HEK293 (cell line): Measurements from ENCODE around the gene BTBD6.
A peak's percentile ranks its signal among the peaks of the same experiment; 100 is the strongest.
"Not testable (repeated sequence)": the region's sequence is repeated elsewhere in the genome, so short reads cannot be mapped to it uniquely, and the experiment has no call there.

ENCODE experiments used
- CTCF ChIA-PET: fragments of 350-600 bp; formaldehyde crosslinking; extraction: SDS; loops from one replicate; lab custom pipeline; 2021; ENCODE audit warnings: antibody characterized with exemption; lab: Yijun Ruan, JAX
- POLR2A ChIA-PET: fragments of 300-600 bp; formaldehyde crosslinking; extraction: SDS; loops from one replicate; lab custom pipeline; 2020; ENCODE audit warnings: antibody characterized with exemption, inconsistent platforms; lab: Yijun Ruan, JAX
- H3K27ac ChIP-seq: fragments of 200-500 bp; sonication (Bioruptor generic); 2 replicates; pipeline ENCODE4 v1.5.1; 2014; ENCODE audit warnings: low read depth, low read length, control low read depth, inconsistent platforms; ENCODE audit errors: extremely low read depth
- H3K36me3 ChIP-seq, 2 experiments: fragments of 200-500 bp in 1 of 2; sonication (Bioruptor generic) in 1 of 2; 1 replicate in 1 of 2; 2 replicates in 1 of 2; pipeline ENCODE4 v1.5.1; 2014 to 2017; ENCODE audit warnings: inconsistent platforms in 2 of 2, low read length in 2 of 2; ENCODE audit not compliant: control insufficient read depth in 2 of 2, insufficient read depth in 1 of 2
- H3K4me1 ChIP-seq: fragments of 200-500 bp; sonication (Bioruptor generic); 2 replicates; pipeline ENCODE4 v1.5.1; 2014; ENCODE audit warnings: mild to moderate bottlenecking, low read length, inconsistent platforms; ENCODE audit not compliant: control insufficient read depth, insufficient read depth
- H3K4me3 ChIP-seq: 2 replicates; pipeline ENCODE4 v1.5.1; 2011; ENCODE audit warnings: low read depth, mild to moderate bottlenecking, control low read depth, low read length, moderate library complexity
- H3K9me3 ChIP-seq: fragments of 200-500 bp; sonication (Bioruptor generic); 2 replicates; pipeline ENCODE4 v1.5.1; 2014; ENCODE audit warnings: low read depth, low read length, inconsistent platforms; ENCODE audit not compliant: control insufficient read depth, insufficient read depth
- FEZF1 ChIP-seq: fragments of 450-650 bp; formaldehyde crosslinking; IDR thresholded peaks from 2 replicates; pipeline ENCODE4 v1.5.1; 2016; ENCODE audit warnings: missing biosample characterization, missing genetic modification characterization
- KLF7 ChIP-seq: fragments of 450-650 bp; formaldehyde crosslinking; IDR thresholded peaks from 2 replicates; pipeline ENCODE4 v1.5.1; 2016; ENCODE audit warnings: missing biosample characterization, missing genetic modification characterization, borderline replicate concordance
- REPIN1 ChIP-seq: fragments of 450-650 bp; formaldehyde crosslinking; IDR thresholded peaks from 2 replicates; pipeline ENCODE4 v1.5.1; 2017; ENCODE audit warnings: missing biosample characterization, missing genetic modification characterization, low read depth
- ZBTB20 ChIP-seq: fragments of 450-650 bp; formaldehyde crosslinking; IDR thresholded peaks from 2 replicates; pipeline ENCODE4 v1.5.1; 2016; ENCODE audit warnings: missing biosample characterization, missing genetic modification characterization
- ZNF112 ChIP-seq: fragments of 450-650 bp; formaldehyde crosslinking; IDR thresholded peaks from 2 replicates; pipeline ENCODE4 v1.5.0; 2017; ENCODE audit warnings: missing biosample characterization, missing genetic modification characterization
- ZNF146 ChIP-seq: fragments of 450-650 bp; formaldehyde crosslinking; IDR thresholded peaks from 2 replicates; pipeline ENCODE4 v1.5.1; 2016; ENCODE audit warnings: missing biosample characterization, missing genetic modification characterization
- ZNF266 ChIP-seq: fragments of 450-650 bp; formaldehyde crosslinking; IDR thresholded peaks from 2 replicates; pipeline ENCODE4 v1.5.1; 2016; ENCODE audit warnings: missing biosample characterization, missing genetic modification characterization, low read depth
- ZNF404 ChIP-seq: fragments of 450-650 bp; formaldehyde crosslinking; IDR thresholded peaks from 2 replicates; pipeline ENCODE4 v1.5.1; 2017; ENCODE audit warnings: missing biosample characterization, missing genetic modification characterization
- ZNF548 ChIP-seq: fragments of 450-650 bp; formaldehyde crosslinking; IDR thresholded peaks from 2 replicates; pipeline ENCODE4 v1.5.1; 2016; ENCODE audit warnings: missing biosample characterization, missing genetic modification characterization
- ZNF677 ChIP-seq: fragments of 450-650 bp; IDR thresholded peaks from 2 replicates; pipeline ENCODE4 v1.5.0; 2018; ENCODE audit warnings: missing biosample characterization, mild to moderate bottlenecking, missing genetic modification characterization, moderate library complexity
- ZNF692 ChIP-seq: fragments of 450-650 bp; formaldehyde crosslinking; IDR thresholded peaks from 2 replicates; pipeline ENCODE4 v1.5.1; 2016; ENCODE audit warnings: missing biosample characterization, missing genetic modification characterization
- ZNF707 ChIP-seq: fragments of 450-650 bp; formaldehyde crosslinking; IDR thresholded peaks from 2 replicates; pipeline ENCODE4 v1.5.1; 2016; ENCODE audit warnings: missing biosample characterization, missing genetic modification characterization
- ZNF76 ChIP-seq: fragments of 450-650 bp; formaldehyde crosslinking; IDR thresholded peaks from 2 replicates; pipeline ENCODE4; 2016; ENCODE audit warnings: low read depth, missing biosample characterization, missing genetic modification characterization, borderline replicate concordance
- ZNF792 ChIP-seq: fragments of 450-650 bp; formaldehyde crosslinking; IDR thresholded peaks from 2 replicates; pipeline ENCODE4 v1.5.1; 2016; ENCODE audit warnings: missing biosample characterization, missing genetic modification characterization
- TF ChIP-seq, protein P1 (sequence below): fragments of 450-650 bp; formaldehyde crosslinking; IDR thresholded peaks from 2 replicates; pipeline ENCODE4 v1.5.1; 2017; ENCODE audit warnings: missing biosample characterization, missing genetic modification characterization
- TF ChIP-seq, protein P2 (sequence below): fragments of 450-650 bp; formaldehyde crosslinking; IDR thresholded peaks from 2 replicates; pipeline ENCODE4 v1.5.1; 2016; ENCODE audit warnings: missing biosample characterization, missing genetic modification characterization, borderline replicate concordance
- TF ChIP-seq, protein P3 (sequence below): fragments of 450-650 bp; formaldehyde crosslinking; IDR thresholded peaks from 2 replicates; pipeline ENCODE4; 2016; ENCODE audit warnings: missing biosample characterization, missing genetic modification characterization
- TF ChIP-seq, protein P4 (sequence below): fragments of 450-650 bp; formaldehyde crosslinking; IDR thresholded peaks from 2 replicates; pipeline ENCODE4 v1.5.1; 2016; ENCODE audit warnings: missing biosample characterization, missing genetic modification characterization

The BTBD6 gene

GRCh38 chr14:105277448-105277847 lies 29.1 kb downstream of the BTBD6 start:
- H3K9me3 ChIP-seq, H3K27ac ChIP-seq, POLR2A ChIA-PET, H3K4me3 ChIP-seq, H3K4me1 ChIP-seq: not testable (repeated sequence)
- H3K36me3 ChIP-seq: peaks cover 0 to 12% of the 10 kb centered on the region in 2 experiments; a peak in 2 of 3 replicates
- CTCF ChIA-PET: interaction anchor here (0.9 to 1.2 kb wide), 2 partner anchors 31 to 54 kb away, joined by 3 to 6 read pairs; no protein-coding TSS in a partner anchor

DNA sequence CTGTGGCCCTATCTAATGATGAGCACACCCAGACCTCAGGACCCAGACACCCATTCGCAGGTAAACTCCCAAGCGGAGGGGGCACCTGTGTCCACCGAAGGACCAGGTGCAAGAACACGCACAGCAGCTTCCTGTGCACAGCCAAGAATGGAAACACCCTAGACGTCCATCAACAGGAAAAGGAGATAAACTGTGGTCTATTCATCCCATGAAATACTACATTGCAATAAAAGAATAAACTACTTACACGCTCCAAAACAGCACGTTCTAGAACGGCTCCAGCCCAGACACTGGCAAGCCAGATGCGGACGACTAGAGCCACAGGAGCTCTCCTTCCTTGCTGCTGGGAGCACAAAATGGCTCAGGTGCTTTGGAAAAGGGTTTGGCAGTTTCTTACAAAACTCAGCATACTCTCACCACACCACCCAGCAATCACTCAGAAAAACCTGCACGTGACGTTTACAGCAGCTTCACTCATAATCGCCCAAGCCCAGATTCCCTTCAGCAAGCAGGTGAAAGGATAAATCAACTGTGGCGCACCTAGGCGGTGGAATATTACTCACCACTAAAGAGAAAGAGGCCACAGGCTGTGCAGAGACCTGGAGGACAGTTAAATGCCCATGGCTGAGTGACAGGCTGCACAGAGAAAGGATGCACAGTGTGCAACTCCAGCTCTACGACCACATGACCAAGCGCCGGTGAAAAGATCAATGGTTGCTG lies 31.5 kb downstream of the BTBD6 start:
- TF ChIP-seq ZBTB20 (tag by site-specific recombination): no peak
- peak; percentile 62 for TF ChIP-seq ZNF146
- Histone ChIP-seq H3K36me3 (peaks cover 0 to 12% of the 10 kb centered on the region in 2 experiments; a peak in 2 of 3 replicates), H3K9me3 (no peaks in the 10 kb centered on the region), H3K4me3 (no peak overlapping the region), H3K27ac (no peak overlapping the region), H3K4me1 (no peaks in the 10 kb centered on the region)
- POLR2A ChIA-PET: interaction anchor here (1.3 kb wide), 1 partner anchor 21 kb away, joined by 5 read pairs; the partner anchor contains the start of gene BRF1
- CTCF ChIA-PET: interaction anchor here (0.6 kb wide), 1 partner anchor 9 kb away, joined by 3 read pairs; no protein-coding TSS in a partner anchor

- Histone ChIP-seq H3K36me3 (peaks cover 0 to 12% of the 10 kb centered on the region in 2 experiments), H3K4me1 (no peaks in the 10 kb centered on the region), H3K9me3 (no peaks in the 10 kb centered on the region), H3K4me3 (no peak overlapping the region), H3K27ac (no peak overlapping the region)
- POLR2A ChIA-PET: no interaction called here
- CTCF ChIA-PET: no interaction called here
- TF ChIP-seq ZNF266 (tag by site-specific recombination) (no peak), ZNF677 (no peak), ZNF76 (tag by site-specific recombination) (no peak), ZNF112 (tag by site-specific recombination) (no peak), ZNF792 (no peak), ZNF707 (tag by site-specific recombination) (no peak), ZNF548 (tag by site-specific recombination) (no peak), REPIN1 (tag by site-specific recombination) (no peak), KLF7 (no peak), ZNF404 (tag by site-specific recombination) (no peak), FEZF1 (no peak), ZNF692 (tag by site-specific recombination) (no peak)
- TF ChIP-seq, protein P1, sequence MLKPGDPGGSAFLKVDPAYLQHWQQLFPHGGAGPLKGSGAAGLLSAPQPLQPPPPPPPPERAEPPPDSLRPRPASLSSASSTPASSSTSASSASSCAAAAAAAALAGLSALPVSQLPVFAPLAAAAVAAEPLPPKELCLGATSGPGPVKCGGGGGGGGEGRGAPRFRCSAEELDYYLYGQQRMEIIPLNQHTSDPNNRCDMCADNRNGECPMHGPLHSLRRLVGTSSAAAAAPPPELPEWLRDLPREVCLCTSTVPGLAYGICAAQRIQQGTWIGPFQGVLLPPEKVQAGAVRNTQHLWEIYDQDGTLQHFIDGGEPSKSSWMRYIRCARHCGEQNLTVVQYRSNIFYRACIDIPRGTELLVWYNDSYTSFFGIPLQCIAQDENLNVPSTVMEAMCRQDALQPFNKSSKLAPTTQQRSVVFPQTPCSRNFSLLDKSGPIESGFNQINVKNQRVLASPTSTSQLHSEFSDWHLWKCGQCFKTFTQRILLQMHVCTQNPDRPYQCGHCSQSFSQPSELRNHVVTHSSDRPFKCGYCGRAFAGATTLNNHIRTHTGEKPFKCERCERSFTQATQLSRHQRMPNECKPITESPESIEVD (tag by site-specific recombination): no peak
- TF ChIP-seq, protein P2, sequence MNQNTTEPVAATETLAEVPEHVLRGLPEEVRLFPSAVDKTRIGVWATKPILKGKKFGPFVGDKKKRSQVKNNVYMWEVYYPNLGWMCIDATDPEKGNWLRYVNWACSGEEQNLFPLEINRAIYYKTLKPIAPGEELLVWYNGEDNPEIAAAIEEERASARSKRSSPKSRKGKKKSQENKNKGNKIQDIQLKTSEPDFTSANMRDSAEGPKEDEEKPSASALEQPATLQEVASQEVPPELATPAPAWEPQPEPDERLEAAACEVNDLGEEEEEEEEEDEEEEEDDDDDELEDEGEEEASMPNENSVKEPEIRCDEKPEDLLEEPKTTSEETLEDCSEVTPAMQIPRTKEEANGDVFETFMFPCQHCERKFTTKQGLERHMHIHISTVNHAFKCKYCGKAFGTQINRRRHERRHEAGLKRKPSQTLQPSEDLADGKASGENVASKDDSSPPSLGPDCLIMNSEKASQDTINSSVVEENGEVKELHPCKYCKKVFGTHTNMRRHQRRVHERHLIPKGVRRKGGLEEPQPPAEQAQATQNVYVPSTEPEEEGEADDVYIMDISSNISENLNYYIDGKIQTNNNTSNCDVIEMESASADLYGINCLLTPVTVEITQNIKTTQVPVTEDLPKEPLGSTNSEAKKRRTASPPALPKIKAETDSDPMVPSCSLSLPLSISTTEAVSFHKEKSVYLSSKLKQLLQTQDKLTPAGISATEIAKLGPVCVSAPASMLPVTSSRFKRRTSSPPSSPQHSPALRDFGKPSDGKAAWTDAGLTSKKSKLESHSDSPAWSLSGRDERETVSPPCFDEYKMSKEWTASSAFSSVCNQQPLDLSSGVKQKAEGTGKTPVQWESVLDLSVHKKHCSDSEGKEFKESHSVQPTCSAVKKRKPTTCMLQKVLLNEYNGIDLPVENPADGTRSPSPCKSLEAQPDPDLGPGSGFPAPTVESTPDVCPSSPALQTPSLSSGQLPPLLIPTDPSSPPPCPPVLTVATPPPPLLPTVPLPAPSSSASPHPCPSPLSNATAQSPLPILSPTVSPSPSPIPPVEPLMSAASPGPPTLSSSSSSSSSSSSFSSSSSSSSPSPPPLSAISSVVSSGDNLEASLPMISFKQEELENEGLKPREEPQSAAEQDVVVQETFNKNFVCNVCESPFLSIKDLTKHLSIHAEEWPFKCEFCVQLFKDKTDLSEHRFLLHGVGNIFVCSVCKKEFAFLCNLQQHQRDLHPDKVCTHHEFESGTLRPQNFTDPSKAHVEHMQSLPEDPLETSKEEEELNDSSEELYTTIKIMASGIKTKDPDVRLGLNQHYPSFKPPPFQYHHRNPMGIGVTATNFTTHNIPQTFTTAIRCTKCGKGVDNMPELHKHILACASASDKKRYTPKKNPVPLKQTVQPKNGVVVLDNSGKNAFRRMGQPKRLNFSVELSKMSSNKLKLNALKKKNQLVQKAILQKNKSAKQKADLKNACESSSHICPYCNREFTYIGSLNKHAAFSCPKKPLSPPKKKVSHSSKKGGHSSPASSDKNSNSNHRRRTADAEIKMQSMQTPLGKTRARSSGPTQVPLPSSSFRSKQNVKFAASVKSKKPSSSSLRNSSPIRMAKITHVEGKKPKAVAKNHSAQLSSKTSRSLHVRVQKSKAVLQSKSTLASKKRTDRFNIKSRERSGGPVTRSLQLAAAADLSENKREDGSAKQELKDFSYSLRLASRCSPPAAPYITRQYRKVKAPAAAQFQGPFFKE (tag by site-specific recombination): no peak
- TF ChIP-seq, protein P3, sequence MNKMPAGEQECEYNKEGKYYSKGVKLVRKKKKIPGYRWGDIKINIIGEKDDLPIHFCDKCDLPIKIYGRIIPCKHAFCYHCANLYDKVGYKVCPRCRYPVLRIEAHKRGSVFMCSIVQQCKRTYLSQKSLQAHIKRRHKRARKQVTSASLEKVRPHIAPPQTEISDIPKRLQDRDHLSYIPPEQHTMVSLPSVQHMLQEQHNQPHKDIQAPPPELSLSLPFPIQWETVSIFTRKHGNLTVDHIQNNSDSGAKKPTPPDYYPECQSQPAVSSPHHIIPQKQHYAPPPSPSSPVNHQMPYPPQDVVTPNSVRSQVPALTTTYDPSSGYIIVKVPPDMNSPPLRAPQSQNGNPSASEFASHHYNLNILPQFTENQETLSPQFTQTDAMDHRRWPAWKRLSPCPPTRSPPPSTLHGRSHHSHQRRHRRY (tag by site-specific recombination): no peak
- TF ChIP-seq, protein P4, sequence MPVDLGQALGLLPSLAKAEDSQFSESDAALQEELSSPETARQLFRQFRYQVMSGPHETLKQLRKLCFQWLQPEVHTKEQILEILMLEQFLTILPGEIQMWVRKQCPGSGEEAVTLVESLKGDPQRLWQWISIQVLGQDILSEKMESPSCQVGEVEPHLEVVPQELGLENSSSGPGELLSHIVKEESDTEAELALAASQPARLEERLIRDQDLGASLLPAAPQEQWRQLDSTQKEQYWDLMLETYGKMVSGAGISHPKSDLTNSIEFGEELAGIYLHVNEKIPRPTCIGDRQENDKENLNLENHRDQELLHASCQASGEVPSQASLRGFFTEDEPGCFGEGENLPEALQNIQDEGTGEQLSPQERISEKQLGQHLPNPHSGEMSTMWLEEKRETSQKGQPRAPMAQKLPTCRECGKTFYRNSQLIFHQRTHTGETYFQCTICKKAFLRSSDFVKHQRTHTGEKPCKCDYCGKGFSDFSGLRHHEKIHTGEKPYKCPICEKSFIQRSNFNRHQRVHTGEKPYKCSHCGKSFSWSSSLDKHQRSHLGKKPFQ (tag by site-specific recombination): no peak
These were observed 32.2 kb downstream of the BTBD6 start for GRCh38 chr14:105280525-105280924.
